ENCODE results near the gene ATP5F1D.
"Not testable (repeated sequence)": the region's sequence is repeated elsewhere in the genome, so short reads cannot be mapped to it uniquely, and the experiment has no call there.

The ATP5F1D gene
- total RNA-seq, result 10.4 to 44.0 (median 38.4) reads per million in 9 experiments

DNA sequence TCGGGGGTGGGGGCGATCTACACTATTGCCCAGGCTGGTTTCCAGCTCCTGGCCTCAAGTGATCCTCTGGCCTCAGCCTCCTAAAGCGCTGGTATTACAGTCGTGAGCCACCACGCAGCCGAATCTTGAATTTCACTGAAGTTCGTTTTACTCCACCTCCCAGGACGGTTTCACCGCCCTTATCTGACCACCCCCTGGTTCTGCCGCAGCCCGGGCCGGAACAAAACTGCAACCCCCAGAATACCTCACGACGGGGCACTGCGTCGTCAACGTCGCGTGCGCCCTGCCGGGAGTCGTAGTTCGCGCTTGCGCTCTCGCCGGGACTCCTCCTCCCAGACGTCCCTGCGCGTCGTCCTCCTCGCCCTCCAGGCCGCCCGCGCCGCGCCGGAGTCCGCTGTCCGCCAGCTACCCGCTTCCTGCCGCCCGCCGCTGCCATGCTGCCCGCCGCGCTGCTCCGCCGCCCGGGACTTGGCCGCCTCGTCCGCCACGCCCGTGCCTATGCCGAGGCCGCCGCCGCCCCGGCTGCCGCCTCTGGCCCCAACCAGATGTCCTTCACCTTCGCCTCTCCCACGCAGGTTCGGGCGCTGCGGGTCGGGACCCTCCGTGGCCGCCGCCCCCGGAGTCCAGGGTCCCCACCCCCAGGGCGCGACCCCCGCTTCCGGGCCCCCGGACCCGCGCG lies at the start of gene ATP5F1D:
TSS of gene ATP5F1D (plus strand) at position 335 of the 679 bp plus-strand sequence. CDS start at position 435, 100 bp downstream.
- Mint-ChIP-seq H3K9me3 (no peaks in the 10 kb centered on the region), H3K27ac (peak within 1 kb of the TSS; percentile 71 to 92), H3K36me3 (ENCODE audit: insufficient read depth) (peaks cover 30% of the 10 kb centered on the region), H3K4me1 (ENCODE audit: low read depth in 2 of 2) (peaks cover 21 to 27% of the 10 kb centered on the region in 2 donors), H3K4me3 (peak within 1 kb of the TSS; percentile 81 to 85), H3K27me3 (peaks cover 10 to 11% of the 10 kb centered on the region in 2 donors)
- DNase-seq (peak; percentile 80 to 86 (median 84)), ATAC-seq (replicated peaks) (peak; percentile 64)

DNA sequence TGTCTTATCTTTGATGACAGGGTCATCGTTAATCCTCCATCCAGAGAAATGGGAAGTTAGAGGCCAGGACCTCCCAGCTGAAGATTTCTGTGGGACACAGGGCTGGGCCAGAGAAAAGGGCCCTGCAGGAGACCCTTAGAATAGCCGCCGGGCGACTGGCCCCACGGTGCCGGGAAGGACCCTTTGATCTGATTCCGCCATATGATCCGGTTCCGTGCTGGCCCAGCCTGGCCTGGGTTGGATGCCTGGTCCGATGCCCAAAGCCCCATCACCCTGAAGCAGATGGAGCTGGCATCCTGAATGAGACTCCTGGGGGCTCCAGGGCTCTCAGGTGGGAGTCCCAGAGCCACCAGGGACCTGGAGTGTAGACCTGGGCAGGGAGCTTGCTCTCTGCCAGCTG lies 42.0 kb upstream of the ATP5F1D start:
- H3K36me3 Mint-ChIP-seq (ENCODE audit: insufficient read depth), result peaks cover 2% of the 10 kb centered on the region
- H3K4me3 Mint-ChIP-seq, result no peak overlapping the region
- no peak for ATAC-seq (replicated peaks)
- no peak overlapping the region for H3K27ac Mint-ChIP-seq
- H3K4me1 Mint-ChIP-seq (ENCODE audit: low read depth in 2 of 2), result peaks cover 8% of the 10 kb centered on the region in 2 donors
- no peaks in the 10 kb centered on the region for H3K27me3 Mint-ChIP-seq
- no peak for DNase-seq
- H3K9me3 Mint-ChIP-seq, result no peaks in the 10 kb centered on the region

DNA sequence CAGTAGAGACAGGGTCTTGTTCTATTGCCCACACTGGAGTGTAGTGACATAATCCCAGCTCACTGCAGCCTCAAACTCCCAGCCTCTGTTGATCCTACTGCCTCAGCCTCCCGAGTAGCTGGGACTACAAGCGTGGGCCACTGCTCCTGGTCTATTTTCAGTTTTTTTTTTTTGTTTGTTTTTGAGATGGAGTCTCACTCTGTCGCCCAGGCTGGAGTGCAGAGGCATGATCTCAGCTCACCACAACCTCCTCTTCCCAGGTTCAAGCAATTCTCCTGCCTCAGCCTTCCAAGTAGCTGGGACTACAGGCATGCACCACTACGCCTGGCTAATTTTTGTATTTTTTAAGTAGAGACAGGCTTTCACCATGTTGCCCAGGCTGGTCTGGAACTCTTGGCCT lies 40.9 kb upstream of the ATP5F1D start:
- H3K9me3 Mint-ChIP-seq; ATAC-seq (replicated peaks); H3K27me3 Mint-ChIP-seq; H3K4me1 Mint-ChIP-seq (ENCODE audit: low read depth in 2 of 2); H3K27ac Mint-ChIP-seq; H3K4me3 Mint-ChIP-seq; DNase-seq; H3K36me3 Mint-ChIP-seq (ENCODE audit: insufficient read depth): not testable (repeated sequence)

DNA sequence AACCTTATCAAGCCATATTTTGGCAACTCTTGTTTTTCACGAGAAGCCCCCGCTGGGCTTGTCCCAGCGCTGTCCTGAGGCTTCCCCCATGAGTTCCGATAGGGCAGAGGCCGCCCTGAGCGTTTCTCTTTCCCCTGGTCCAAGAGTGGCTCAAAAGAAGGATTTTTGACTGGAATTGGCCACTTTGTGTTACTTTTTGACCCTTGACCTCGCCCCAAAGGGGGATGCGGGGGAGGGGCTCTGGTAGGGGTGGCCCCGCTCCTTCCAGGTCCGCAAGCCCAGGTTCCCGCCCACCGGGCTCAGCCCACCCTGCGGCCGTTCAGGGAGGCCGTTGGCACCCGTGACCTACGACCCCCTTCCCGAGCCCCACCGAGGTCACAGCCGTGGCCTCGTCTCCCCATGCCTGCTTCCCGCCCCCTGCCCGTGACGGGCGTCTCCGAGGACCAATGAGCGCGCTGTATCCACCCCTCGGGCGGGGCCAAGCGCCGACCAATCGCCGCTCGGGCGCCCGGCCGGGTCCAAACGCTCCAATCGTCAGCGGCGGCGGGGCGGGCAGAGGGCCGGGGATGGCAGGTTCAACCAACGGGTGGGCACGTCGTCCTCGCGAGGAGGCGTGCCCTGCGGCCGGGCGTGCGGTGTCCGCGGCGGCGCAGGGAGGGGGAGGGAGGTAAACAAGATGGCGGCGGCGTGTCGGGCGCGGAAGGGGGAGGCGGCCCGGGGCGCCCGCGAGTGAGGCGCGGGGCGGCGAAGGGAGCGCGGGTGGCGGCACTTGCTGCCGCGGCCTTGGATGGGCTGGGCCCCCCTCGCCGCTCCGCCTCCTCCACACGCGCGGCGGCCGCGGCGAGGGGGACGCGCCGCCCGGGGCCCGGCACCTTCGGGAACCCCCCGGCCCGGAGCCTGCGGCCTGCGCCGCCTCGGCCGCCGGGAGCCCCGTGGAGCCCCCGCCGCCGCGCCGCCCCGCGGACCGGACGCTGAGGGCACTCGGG lies 36.1 kb upstream of the ATP5F1D start, which contains the start of gene STK11:
TSS of gene STK11 (plus strand) at position 665 of the 986 bp plus-strand sequence. CDS start 1,136 bp downstream, outside the sequence.
- peak within 1 kb of the TSS; percentile 95 to 99 for H3K4me3 Mint-ChIP-seq
- H3K36me3 Mint-ChIP-seq (ENCODE audit: insufficient read depth), result peaks cover 18% of the 10 kb centered on the region
- no peaks in the 10 kb centered on the region for H3K9me3 Mint-ChIP-seq
- H3K27me3 Mint-ChIP-seq, result no peaks in the 10 kb centered on the region
- peak within 1 kb of the TSS; percentile 93 for H3K27ac Mint-ChIP-seq
- ATAC-seq (replicated peaks), result peak; percentile 91
- peak; percentile 99 to 100 (median 100) for DNase-seq
- H3K4me1 Mint-ChIP-seq (ENCODE audit: low read depth in 2 of 2), result peaks cover 28 to 33% of the 10 kb centered on the region in 2 donors

DNA sequence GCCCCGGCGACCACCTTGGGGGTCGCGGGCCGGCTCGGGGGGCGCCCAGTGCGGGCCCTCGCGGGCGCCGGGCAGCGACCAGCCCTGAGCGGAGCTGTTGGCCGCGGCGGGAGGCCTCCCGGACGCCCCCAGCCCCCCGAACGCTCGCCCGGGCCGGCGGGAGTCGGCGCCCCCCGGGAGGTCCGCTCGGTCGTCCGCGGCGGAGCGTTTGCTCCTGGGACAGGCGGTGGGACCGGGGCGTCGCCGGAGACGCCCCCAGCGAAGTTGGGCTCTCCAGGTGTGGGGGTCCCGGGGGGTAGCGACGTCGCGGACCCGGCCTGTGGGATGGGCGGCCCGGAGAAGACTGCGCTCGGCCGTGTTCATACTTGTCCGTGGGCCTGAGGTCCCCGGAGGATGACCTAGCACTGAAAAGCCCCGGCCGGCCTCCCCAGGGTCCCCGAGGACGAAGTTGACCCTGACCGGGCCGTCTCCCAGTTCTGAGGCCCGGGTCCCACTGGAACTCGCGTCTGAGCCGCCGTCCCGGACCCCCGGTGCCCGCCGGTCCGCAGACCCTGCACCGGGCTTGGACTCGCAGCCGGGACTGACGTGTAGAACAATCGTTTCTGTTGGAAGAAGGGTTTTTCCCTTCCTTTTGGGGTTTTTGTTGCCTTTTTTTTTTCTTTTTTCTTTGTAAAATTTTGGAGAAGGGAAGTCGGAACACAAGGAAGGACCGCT lies 35.2 kb upstream of the ATP5F1D start:
- Mint-ChIP-seq H3K9me3 (no peaks in the 10 kb centered on the region), H3K4me3 (peak overlapping the region; percentile 95 to 99), H3K4me1 (ENCODE audit: low read depth in 2 of 2) (peaks cover 28 to 37% of the 10 kb centered on the region in 2 donors), H3K36me3 (ENCODE audit: insufficient read depth) (peaks cover 18% of the 10 kb centered on the region), H3K27me3 (no peaks in the 10 kb centered on the region), H3K27ac (peak overlapping the region; percentile 93)
- no peak for ATAC-seq (replicated peaks)
- no peak for DNase-seq

DNA sequence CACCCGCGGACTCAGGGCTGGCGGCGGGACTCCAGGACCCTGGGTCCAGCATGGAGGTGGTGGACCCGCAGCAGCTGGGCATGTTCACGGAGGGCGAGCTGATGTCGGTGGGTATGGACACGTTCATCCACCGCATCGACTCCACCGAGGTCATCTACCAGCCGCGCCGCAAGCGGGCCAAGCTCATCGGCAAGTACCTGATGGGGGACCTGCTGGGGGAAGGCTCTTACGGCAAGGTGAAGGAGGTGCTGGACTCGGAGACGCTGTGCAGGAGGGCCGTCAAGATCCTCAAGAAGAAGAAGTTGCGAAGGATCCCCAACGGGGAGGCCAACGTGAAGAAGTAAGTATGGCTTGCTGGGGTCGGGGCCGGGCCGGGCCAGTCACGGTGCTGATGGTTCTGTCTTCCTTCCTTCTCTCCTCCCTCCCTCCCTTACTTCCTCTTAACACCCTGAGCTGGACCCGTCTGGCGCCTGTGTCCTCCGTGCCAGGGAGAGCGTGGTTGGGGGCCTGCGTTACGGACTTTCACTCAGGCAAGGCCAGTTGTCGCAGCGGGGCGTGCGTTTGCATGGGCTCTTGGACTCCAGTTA lies 34.6 kb upstream of the ATP5F1D start:
- peak overlapping the region; percentile 93 for H3K27ac Mint-ChIP-seq
- peak overlapping the region; percentile 95 to 99 for H3K4me3 Mint-ChIP-seq
- H3K27me3 Mint-ChIP-seq, result no peaks in the 10 kb centered on the region
- peaks cover 32 to 40% of the 10 kb centered on the region in 2 donors for H3K4me1 Mint-ChIP-seq (ENCODE audit: low read depth in 2 of 2)
- peaks cover 24% of the 10 kb centered on the region for H3K36me3 Mint-ChIP-seq (ENCODE audit: insufficient read depth)
- no peaks in the 10 kb centered on the region for H3K9me3 Mint-ChIP-seq
- ATAC-seq (replicated peaks), result no peak
- DNase-seq, result peak; percentile 20 to 29 (median 21)

DNA sequence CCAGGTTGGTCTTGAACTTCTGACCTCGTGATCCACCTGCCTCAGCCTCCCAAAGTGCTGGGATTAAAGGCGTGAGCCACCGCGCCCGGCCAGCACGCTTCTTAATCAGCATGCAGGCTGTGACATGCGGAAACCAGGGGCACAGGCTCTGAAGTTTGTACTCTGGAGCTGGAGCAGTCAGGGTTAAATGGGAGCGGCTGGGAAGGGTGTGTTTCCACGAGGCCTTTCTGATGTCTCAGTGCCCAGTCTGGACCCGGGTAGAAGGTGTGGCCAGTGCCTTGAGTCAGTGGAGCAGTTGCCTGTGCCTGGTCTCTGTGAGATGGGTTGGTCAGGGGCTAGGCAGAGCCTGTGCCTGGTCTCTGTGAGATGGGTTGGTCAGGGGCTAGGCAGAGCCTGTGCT lies 32.7 kb upstream of the ATP5F1D start:
- H3K9me3 Mint-ChIP-seq; H3K27me3 Mint-ChIP-seq; ATAC-seq (replicated peaks); H3K27ac Mint-ChIP-seq; DNase-seq: not testable (repeated sequence)
- Mint-ChIP-seq H3K4me3 (peak overlapping the region in 1 of 2 donors; percentile 99), H3K36me3 (ENCODE audit: insufficient read depth) (peaks cover 33% of the 10 kb centered on the region), H3K4me1 (ENCODE audit: low read depth in 2 of 2) (peaks cover 32 to 40% of the 10 kb centered on the region in 2 donors)

DNA sequence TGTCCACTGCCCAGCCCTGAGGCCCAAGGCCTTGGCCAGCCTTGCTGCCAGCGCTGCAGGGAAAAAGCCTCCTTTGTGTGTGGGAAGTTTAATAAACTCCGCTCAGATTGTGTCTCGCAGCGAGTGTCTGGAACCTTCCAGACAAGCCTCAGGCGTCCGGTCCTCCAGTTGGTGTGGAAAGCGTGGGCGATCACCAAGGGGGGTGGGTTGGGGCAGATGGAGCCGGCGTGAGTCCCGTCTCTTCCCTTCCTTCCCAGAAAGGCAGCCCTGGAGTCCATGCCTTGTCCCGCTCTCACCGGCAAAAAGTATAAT lies 31.4 kb upstream of the ATP5F1D start:
- no peak overlapping the region for H3K4me3 Mint-ChIP-seq
- H3K27me3 Mint-ChIP-seq, result no peaks in the 10 kb centered on the region
- no peaks in the 10 kb centered on the region for H3K9me3 Mint-ChIP-seq
- H3K4me1 Mint-ChIP-seq (ENCODE audit: low read depth in 2 of 2), result peaks cover 36 to 45% of the 10 kb centered on the region in 2 donors
- ATAC-seq (replicated peaks) (no peak), DNase-seq (no peak)
- H3K36me3 Mint-ChIP-seq (ENCODE audit: insufficient read depth), result peaks cover 39% of the 10 kb centered on the region
- H3K27ac Mint-ChIP-seq, result no peak overlapping the region

DNA sequence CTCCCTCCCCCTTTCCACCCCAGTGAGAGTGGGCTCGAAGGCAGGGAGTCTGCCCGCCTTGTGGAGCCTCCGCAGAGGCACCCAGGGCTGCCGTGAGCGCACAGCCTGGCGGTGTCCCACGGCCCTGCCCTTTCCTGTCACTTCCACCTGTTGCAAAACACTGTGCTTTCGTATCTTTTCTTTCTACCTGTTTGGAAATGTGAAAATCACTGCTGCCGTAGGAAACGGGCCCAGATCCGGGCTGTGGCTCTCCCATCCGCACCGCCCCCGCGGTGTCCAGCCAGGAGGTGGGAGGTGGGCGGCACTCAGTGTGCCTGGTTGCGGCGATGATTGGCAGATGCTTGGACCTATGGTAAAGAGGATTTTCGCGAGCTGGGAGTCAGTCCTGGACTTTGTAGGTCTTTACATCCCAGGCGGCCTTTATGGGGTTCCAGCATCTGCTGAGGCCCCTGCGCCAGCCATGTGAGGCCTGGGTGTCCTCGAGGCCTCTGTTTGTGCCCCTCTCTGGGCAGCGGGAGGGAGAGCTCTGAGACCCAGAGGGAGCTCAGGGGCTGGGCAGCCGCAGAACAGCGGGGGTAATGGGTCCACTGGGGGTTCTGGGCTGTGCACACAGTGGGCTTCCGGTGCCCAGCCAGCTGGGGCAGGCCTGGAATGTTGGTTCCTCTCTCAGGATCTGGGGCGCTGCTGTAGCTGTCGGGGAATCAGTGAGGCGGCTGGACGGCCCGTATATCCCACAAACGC lies 29.9 kb upstream of the ATP5F1D start:
- Mint-ChIP-seq H3K27ac (peak overlapping the region in 1 of 2 donors; percentile 67), H3K9me3 (no peaks in the 10 kb centered on the region), H3K27me3 (no peaks in the 10 kb centered on the region), H3K4me3 (peak overlapping the region in 1 of 2 donors; percentile 37), H3K4me1 (ENCODE audit: low read depth in 2 of 2) (peaks cover 33 to 46% of the 10 kb centered on the region in 2 donors), H3K36me3 (ENCODE audit: insufficient read depth) (peaks cover 40% of the 10 kb centered on the region)
- ATAC-seq (replicated peaks) (no peak), DNase-seq (no peak)

DNA sequence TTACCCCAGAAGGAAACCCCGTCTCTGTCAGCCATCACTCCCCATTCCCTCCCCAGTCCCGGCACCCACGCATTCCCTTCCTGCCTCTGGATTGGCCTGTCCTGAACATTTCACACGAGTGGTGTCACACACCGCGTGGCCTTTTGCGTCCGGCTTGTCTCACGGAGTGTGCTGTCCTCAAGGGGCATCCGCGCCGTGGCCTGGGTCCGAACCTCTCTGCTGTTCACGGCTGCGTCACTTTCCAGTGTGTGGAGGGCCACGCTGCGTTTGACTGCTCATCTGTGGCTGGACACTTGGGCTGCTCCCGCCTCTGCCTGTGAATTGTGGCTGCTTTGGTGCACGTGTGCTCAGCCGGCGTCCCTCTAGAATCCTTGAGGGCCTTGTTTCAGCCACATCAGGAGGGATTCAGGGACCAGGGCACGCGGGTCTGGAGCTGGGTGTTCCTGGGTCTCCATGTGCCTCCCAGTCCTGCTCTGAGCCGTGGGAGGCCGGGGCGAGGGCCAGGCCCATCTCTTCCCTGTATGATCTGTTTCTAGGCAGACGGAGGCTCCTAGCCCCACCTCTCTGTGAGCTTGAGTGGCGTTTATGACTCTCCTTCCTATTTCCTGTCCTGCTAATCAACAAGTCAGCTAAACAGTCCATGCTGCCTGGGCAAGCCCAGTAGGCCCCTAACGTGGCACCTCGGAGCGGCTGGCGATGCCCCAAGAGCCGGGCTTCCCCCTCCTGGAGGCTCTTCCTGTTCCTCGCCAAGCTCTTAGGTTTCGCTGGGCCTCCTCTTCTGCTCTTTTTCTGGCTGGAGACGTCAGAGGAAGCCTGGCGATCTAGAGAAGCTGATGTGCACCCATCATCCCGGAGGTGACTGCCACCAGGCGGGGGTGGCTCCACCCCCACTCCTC lies 27.9 kb upstream of the ATP5F1D start:
- peak overlapping the region; percentile 67 for H3K4me3 Mint-ChIP-seq
- peaks cover 22 to 33% of the 10 kb centered on the region in 2 donors for H3K4me1 Mint-ChIP-seq (ENCODE audit: low read depth in 2 of 2)
- H3K27ac Mint-ChIP-seq, result peak overlapping the region; percentile 31 to 90
- H3K9me3 Mint-ChIP-seq, result no peaks in the 10 kb centered on the region
- no peaks in the 10 kb centered on the region for H3K27me3 Mint-ChIP-seq
- ATAC-seq (replicated peaks) (peak; percentile 86), DNase-seq (peak in 2 of 3 experiments; percentile 21 to 32)
- H3K36me3 Mint-ChIP-seq (ENCODE audit: insufficient read depth), result peaks cover 34% of the 10 kb centered on the region

DNA sequence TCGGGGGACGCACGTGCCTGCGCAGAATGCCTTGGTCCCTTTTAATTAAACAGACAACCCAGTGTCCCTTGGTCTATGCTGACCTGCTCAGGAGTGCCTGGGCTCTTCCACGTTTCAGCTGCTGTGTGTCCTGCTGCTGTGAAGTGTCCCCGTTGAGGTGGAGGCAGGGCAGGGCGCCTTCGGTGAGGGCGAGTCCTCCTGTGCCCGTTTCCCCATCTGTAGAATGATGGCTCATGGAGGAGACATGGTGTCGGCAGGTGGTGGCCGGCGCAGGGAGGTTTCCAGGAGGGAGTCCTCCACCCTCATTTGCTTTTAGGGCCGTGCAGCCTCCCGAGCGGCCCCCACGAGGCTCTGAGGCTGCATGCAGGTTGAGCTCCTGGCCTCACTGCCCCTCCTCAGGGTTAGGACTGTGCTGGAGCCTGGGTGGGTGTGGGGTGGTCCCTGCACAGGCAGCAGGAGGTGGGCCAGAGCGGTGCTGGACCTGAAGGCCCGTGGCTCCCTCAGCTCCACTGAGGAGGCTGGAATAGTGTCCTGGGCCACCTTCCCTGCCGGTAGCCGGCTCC lies 27.2 kb upstream of the ATP5F1D start:
- DNase-seq, result no peak
- peaks cover 22 to 32% of the 10 kb centered on the region in 2 donors for H3K4me1 Mint-ChIP-seq (ENCODE audit: low read depth in 2 of 2)
- ATAC-seq (replicated peaks), result no peak
- peaks cover 31% of the 10 kb centered on the region for H3K36me3 Mint-ChIP-seq (ENCODE audit: insufficient read depth)
- H3K9me3 Mint-ChIP-seq, result no peaks in the 10 kb centered on the region
- no peaks in the 10 kb centered on the region for H3K27me3 Mint-ChIP-seq
- peak overlapping the region in 1 of 2 donors; percentile 90 for H3K27ac Mint-ChIP-seq
- H3K4me3 Mint-ChIP-seq, result peak overlapping the region; percentile 67
